Suprapubic skin (tissue), 4 donors: Measurements from ENCODE around the gene FUT4. TPM values are rescaled to one million over a fixed set of nuclear protein-coding genes. Genes with fewer than 3 reads are reported as not detected.
"Not testable (repeated sequence)": the region's sequence is repeated elsewhere in the genome, so short reads cannot be mapped to it uniquely, and the experiment has no call there.

ENCODE experiments used
- DNase-seq, 2 donors: peaks; one replicate each; pipeline ENCODE4 v3.0.0-alpha.2; 2019; ENCODE audit warnings: low spot score in 2 of 2
- H3K27ac ChIP-seq: fragments of 200-600 bp; sonication (generic); one replicate; pipeline ENCODE4 v1.5.1; 2019
- H3K27me3 ChIP-seq: fragments of 200-600 bp; sonication (generic); one replicate; pipeline ENCODE4 v1.5.1; 2019
- H3K36me3 ChIP-seq: fragments of 200-600 bp; sonication (generic); one replicate; pipeline ENCODE4 v1.5.1; 2019
- H3K4me1 ChIP-seq: fragments of 200-600 bp; sonication (generic); one replicate; pipeline ENCODE4 v1.5.1; 2019
- H3K4me3 ChIP-seq: fragments of 200-600 bp; sonication (generic); one replicate; pipeline ENCODE4 v1.5.1; 2019; ENCODE audit warnings: mild to moderate bottlenecking
- H3K9me3 ChIP-seq: fragments of 200-600 bp; sonication (generic); one replicate; pipeline ENCODE4 v1.5.1; 2019
- CTCF ChIP-seq, 2 donors: fragments of 200-600 bp in 1 of 2; fragments of 450-650 bp in 1 of 2; sonication (generic) in 1 of 2; IDR thresholded peaks; one replicate each; pipeline ENCODE4 v1.5.1; 2016 to 2019; ENCODE audit warnings: antibody characterized with exemption in 2 of 2, mild to moderate bottlenecking in 1 of 2, moderate library complexity in 1 of 2
- EP300 ChIP-seq: sonication (generic); formaldehyde crosslinking; IDR thresholded peaks from one replicate; pipeline ENCODE4 v1.6.1; 2017; ENCODE audit warnings: antibody characterized with exemption
- POLR2A ChIP-seq, 2 donors: fragments of 450-650 bp; IDR thresholded peaks; one replicate each; pipeline ENCODE4 v1.6.1; 2017; ENCODE audit warnings: antibody characterized with exemption in 2 of 2, mild to moderate bottlenecking in 2 of 2, moderate library complexity in 2 of 2
- POLR2AphosphoS5 ChIP-seq, 3 donors: sonication (generic); formaldehyde crosslinking; IDR thresholded peaks; one replicate each; pipeline ENCODE4 v1.6.1; 2017; ENCODE audit warnings: antibody characterized with exemption in 3 of 3
- WGBS: methylation state at CpG from one replicate; pipeline ENCODE4 v1.1.5; 2018; 5-methylcytosine and 5-hydroxymethylcytosine counted together
- total RNA-seq, 4 donors: library from RNA; depleted of rRNA; stranded (reverse); fragments of >200 nt; gene quantifications; one replicate each; pipeline ENCODE4 v1.1.0, GENCODE V29; 2016

FUT4 gene
- total RNA-seq = 1 to 10 TPM; 1.6 to 3.5 (median 2.8) TPM

- Histone ChIP-seq H3K4me1 (peaks cover 59% of the 10 kb centered on the region), H3K9me3 (no peaks in the 10 kb centered on the region), H3K4me3 (peak within 1 kb of the TSS; percentile 67), H3K36me3 (no peaks in the 10 kb centered on the region), H3K27me3 (no peaks in the 10 kb centered on the region), H3K27ac (peak within 1 kb of the TSS; percentile 98)
- TF ChIP-seq POLR2AphosphoS5 (IDR thresholded peaks at IDR 0.05) (peak in 2 of 3 donors; percentile 38 to 46), CTCF (IDR thresholded peaks at IDR 0.05) (no peak), EP300 (no peak), POLR2A (IDR thresholded peaks at IDR 0.05) (peak in 1 of 2 donors; percentile 20)
- DNase-seq = peak; percentile 88 to 93
- under 1% methylated on average over 27 of the region's 109 CpGs for WGBS
Observed at GRCh38 chr11:94543695-94544645, at the start of gene FUT4. Gene FUT4 (plus strand): TSS chr11:94543921. CDS start chr11:94544134, 213 bp downstream.

DNA sequence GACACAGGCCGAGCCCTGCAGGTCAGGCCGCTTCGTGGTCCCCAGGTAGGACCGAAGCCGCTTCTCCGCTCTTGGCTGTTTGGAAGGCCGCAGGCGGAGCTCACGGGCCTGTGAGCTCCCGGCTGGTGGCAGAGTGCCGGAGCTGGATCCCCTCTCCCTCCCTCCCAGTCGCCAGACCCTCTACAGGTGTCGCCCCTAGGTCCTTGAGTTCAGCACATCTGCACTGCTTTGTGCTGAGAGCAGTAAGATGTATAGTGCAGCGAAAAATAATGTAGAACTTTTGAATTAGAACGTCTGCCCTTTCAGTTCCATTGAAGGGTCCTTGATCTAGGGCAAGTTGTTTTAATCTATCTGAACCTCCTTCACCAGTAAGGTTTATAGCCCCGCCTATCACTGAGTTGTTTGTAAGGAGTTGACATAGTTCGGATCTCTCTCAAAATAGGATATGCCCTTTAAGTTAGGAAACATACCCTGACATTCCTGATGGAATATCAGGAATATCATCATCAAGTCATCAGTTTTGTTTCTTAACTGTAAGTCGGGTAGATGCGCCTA lies 49.5 kb upstream of the FUT4 start:
- H3K9me3 ChIP-seq = no peaks in the 10 kb centered on the region
- 5% methylated on average over 19 of the region's 19 CpGs for WGBS
- H3K27ac ChIP-seq = peak overlapping the region; percentile 89
- TF ChIP-seq POLR2AphosphoS5 (IDR thresholded peaks at IDR 0.05) (peak in 1 of 3 donors; percentile 17), CTCF (IDR thresholded peaks at IDR 0.05) (no peak), EP300 (no peak)
- no peaks in the 10 kb centered on the region for H3K27me3 ChIP-seq
- peaks cover 31% of the 10 kb centered on the region for H3K36me3 ChIP-seq
- H3K4me1 ChIP-seq = peaks cover 25% of the 10 kb centered on the region
- peak overlapping the region; percentile 91 for H3K4me3 ChIP-seq
- DNase-seq = no peak

- Histone ChIP-seq H3K4me1 (peaks cover 4% of the 10 kb centered on the region), H3K4me3 (no peak overlapping the region), H3K27ac (no peak overlapping the region), H3K27me3 (no peaks in the 10 kb centered on the region), H3K9me3 (no peaks in the 10 kb centered on the region), H3K36me3 (peaks cover 44% of the 10 kb centered on the region)
- 86% methylated on average over 2 of the region's 2 CpGs for WGBS
- no peak for DNase-seq
- TF ChIP-seq EP300 (no peak), CTCF (IDR thresholded peaks at IDR 0.05) (no peak), POLR2AphosphoS5 (IDR thresholded peaks at IDR 0.05) (no peak), POLR2A (IDR thresholded peaks at IDR 0.05) (no peak)
Observed at GRCh38 chr11:94500181-94500580, 43.5 kb upstream of the FUT4 start.

DNA sequence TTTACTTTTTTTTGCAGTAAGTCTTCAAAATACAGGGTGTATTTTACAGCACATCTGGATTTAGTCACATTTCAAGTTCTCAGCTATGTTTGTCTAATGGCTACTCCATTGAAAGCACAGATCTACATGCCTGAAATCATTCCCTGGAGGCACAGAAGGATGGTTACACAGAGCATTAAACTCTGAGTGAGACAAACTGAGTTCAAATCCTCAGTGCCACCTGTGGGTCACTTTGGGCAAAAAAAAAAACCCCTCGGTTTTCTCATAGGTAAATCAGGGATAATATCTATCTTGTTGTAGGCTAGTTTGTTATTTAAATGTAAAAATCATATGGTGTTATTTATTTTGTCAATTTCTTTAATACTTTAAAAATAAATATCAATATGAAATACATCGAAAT lies 42.2 kb upstream of the FUT4 start:
- H3K4me3 ChIP-seq = no peak overlapping the region
- no peak overlapping the region for H3K27ac ChIP-seq
- H3K9me3 ChIP-seq = no peaks in the 10 kb centered on the region
- WGBS = 68% methylated on average over 2 of the region's 2 CpGs
- H3K27me3 ChIP-seq = no peaks in the 10 kb centered on the region
- H3K4me1 ChIP-seq = no peaks in the 10 kb centered on the region
- H3K36me3 ChIP-seq = peaks cover 44% of the 10 kb centered on the region
- no peak for DNase-seq
- TF ChIP-seq POLR2A (IDR thresholded peaks at IDR 0.05) (no peak), CTCF (IDR thresholded peaks at IDR 0.05) (no peak), POLR2AphosphoS5 (IDR thresholded peaks at IDR 0.05) (no peak), EP300 (no peak)

DNA sequence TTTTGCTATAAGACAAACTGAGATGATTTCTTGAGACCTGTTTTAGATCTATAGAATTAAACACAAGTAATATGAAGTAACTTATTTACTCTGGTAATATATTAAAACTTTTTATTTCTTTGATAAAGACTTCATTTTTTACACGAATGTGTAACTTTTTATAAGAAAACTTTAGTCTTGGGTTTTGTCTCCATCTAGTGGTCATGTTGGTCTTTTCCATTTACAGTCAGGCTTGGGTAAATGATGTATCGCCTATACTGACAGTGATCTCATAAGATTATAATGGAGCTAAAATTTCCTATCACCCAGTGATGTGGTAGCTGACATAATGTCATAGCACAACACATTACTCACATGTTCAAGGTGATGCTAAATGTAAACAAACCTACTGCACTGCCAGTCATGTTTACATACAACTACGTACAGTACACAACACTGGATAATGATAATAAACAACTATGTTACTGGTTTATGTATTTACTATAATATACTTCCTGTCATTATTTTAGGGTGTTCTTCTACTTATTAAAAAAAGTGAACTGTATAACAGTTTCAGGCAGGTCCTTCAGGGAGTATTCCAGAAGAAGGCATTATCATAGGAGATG lies 38.9 kb upstream of the FUT4 start:
- WGBS = 23% methylated on average over 3 of the region's 3 CpGs
- DNase-seq = no peak

GRCh38 chr11:94506513-94506912 lies 37.2 kb upstream of the FUT4 start:
- not testable (repeated sequence) for H3K4me3 ChIP-seq, H3K4me1 ChIP-seq, DNase-seq, H3K36me3 ChIP-seq, H3K27me3 ChIP-seq, H3K27ac ChIP-seq, H3K9me3 ChIP-seq
- WGBS = 86% methylated on average over 5 of the region's 5 CpGs

More for the DNA sequence above, 38.9 kb upstream of the FUT4 start:
- Histone ChIP-seq H3K4me3 (no peak overlapping the region), H3K9me3 (no peaks in the 10 kb centered on the region), H3K27ac (no peak overlapping the region), H3K27me3 (no peaks in the 10 kb centered on the region), H3K36me3 (peaks cover 13% of the 10 kb centered on the region), H3K4me1 (no peaks in the 10 kb centered on the region)
- no peak for TF ChIP-seq POLR2AphosphoS5 (IDR thresholded peaks at IDR 0.05)
- TF ChIP-seq CTCF (IDR thresholded peaks at IDR 0.05) = peak; percentile 22 to 60
